PFSK-1 (cell line): ENCODE measurements around the gene NEK2.

Source experiments
- FOXP2 ChIP-seq: optimal IDR thresholded peaks from 2 replicates; pipeline ENCODE3; 2011; ENCODE audit warnings: borderline replicate concordance, control low read depth, inconsistent platforms; ENCODE audit not compliant: insufficient read depth; ENCODE audit errors: extremely low read length, extremely low read depth
- POLR2AphosphoS5 ChIP-seq: IDR thresholded peaks from 2 replicates; pipeline ENCODE4 v1.6.1; 2012; ENCODE audit warnings: low read depth, mild to moderate bottlenecking, control low read depth, low read length, moderate library complexity
- SIN3A ChIP-seq: IDR thresholded peaks from 2 replicates; pipeline ENCODE4 v1.6.1; 2012; ENCODE audit warnings: mild to moderate bottlenecking, low read length, moderate library complexity, borderline replicate concordance; ENCODE audit not compliant: insufficient read depth
- TAF1 ChIP-seq: IDR thresholded peaks from 2 replicates; pipeline ENCODE4 v1.6.1; 2012; ENCODE audit warnings: low read length, control low read depth, borderline replicate concordance; ENCODE audit not compliant: insufficient read depth
- TF ChIP-seq, protein P1 (sequence below), 2 experiments: IDR thresholded peaks; 2 replicates each; pipeline versions ENCODE4 v1.6.1 to v1.8.0; 2011 to 2012; ENCODE audit warnings: low read depth in 2 of 2, low read length in 2 of 2, control low read depth in 1 of 2, inconsistent platforms in 1 of 2, mild to moderate bottlenecking in 1 of 2, moderate library complexity in 1 of 2; ENCODE audit not compliant: insufficient read depth in 1 of 2

Gene NEK2

DNA sequence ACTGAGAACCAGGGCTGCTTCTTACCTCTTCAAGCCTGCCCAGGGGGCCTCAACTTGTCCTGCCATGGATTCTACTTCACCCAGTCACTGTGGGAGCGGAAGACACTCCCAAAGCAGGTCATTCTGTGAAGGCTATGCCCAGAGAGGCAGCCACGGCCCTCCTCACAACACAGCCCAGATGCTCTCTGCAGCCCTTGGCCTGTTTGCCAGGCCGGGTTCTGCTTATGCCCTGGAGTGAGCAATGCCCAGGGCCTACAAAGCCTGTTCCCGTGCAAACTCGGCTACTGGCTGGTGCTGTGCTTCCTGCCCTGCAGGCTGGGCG, 62.7 kb downstream of the NEK2 start:
- no peak for TF ChIP-seq POLR2AphosphoS5
- TF ChIP-seq TAF1, result no peak
- TF ChIP-seq FOXP2, result no peak
- TF ChIP-seq, protein P1, sequence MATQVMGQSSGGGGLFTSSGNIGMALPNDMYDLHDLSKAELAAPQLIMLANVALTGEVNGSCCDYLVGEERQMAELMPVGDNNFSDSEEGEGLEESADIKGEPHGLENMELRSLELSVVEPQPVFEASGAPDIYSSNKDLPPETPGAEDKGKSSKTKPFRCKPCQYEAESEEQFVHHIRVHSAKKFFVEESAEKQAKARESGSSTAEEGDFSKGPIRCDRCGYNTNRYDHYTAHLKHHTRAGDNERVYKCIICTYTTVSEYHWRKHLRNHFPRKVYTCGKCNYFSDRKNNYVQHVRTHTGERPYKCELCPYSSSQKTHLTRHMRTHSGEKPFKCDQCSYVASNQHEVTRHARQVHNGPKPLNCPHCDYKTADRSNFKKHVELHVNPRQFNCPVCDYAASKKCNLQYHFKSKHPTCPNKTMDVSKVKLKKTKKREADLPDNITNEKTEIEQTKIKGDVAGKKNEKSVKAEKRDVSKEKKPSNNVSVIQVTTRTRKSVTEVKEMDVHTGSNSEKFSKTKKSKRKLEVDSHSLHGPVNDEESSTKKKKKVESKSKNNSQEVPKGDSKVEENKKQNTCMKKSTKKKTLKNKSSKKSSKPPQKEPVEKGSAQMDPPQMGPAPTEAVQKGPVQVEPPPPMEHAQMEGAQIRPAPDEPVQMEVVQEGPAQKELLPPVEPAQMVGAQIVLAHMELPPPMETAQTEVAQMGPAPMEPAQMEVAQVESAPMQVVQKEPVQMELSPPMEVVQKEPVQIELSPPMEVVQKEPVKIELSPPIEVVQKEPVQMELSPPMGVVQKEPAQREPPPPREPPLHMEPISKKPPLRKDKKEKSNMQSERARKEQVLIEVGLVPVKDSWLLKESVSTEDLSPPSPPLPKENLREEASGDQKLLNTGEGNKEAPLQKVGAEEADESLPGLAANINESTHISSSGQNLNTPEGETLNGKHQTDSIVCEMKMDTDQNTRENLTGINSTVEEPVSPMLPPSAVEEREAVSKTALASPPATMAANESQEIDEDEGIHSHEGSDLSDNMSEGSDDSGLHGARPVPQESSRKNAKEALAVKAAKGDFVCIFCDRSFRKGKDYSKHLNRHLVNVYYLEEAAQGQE (IDR thresholded peaks at IDR 0.05; ENCODE audit: insufficient read depth in 1 of 2, low read depth in 2 of 2, low read length in 2 of 2), result no peak
- TF ChIP-seq SIN3A, result no peak
